Skeletal muscle tissue (tissue), 4 donors: ENCODE results near the gene PLA2G7. TPM values are rescaled to one million over a fixed set of nuclear protein-coding genes. Genes with fewer than 3 reads are reported as not detected.
"Not testable (repeated sequence)": the region's sequence is repeated elsewhere in the genome, so short reads cannot be mapped to it uniquely, and the experiment has no call there.

ENCODE experiments used
- H3K27ac ChIP-seq: one replicate; pipeline ENCODE4 v1.7.0; 2013; ENCODE audit warnings: mild to moderate bottlenecking, low read depth, low read length, inconsistent platforms
- H3K27me3 ChIP-seq, 3 donors: one replicate each; pipeline ENCODE4 v1.7.0; 2013; ENCODE audit warnings: low read length in 3 of 3; ENCODE audit not compliant: control insufficient read depth in 3 of 3, insufficient read depth in 3 of 3
- H3K36me3 ChIP-seq, 3 donors: one replicate each; pipeline ENCODE4 v1.7.0; 2013; ENCODE audit warnings: low read length in 3 of 3; ENCODE audit not compliant: control insufficient read depth in 3 of 3, insufficient read depth in 3 of 3
- H3K4me1 ChIP-seq, 3 donors: one replicate each; pipeline ENCODE4 v1.7.0; 2013; ENCODE audit warnings: low read length in 3 of 3, mild to moderate bottlenecking in 3 of 3; ENCODE audit not compliant: control insufficient read depth in 3 of 3, insufficient read depth in 3 of 3
- H3K4me3 ChIP-seq, 3 donors: one replicate each; pipeline ENCODE4 v1.7.0; 2013; ENCODE audit warnings: low read length in 3 of 3
- H3K9ac ChIP-seq, 3 donors: one replicate each; pipeline ENCODE4 v1.7.0; 2013; ENCODE audit warnings: low read length in 3 of 3, mild to moderate bottlenecking in 3 of 3, moderate library complexity in 2 of 3, low read depth in 1 of 3
- H3K9me3 ChIP-seq, 3 donors: one replicate each; pipeline ENCODE4 v1.7.0; 2013; ENCODE audit warnings: low read length in 3 of 3; ENCODE audit not compliant: control insufficient read depth in 3 of 3
- total RNA-seq: library from RNA; depleted of rRNA; stranded (reverse); fragments of >200 nt; gene quantifications from one replicate; pipeline ENCODE4 v1.2.3, GENCODE V29; 2014
- donor health status: Osteomylitis.

Gene PLA2G7
- total RNA-seq, result 1.6 TPM

GRCh38 chr6:46734867-46735719 is at the start of gene PLA2G7:
TSS of gene PLA2G7 (minus strand) at chr6:46735375. CDS start at chr6:46722891, 12,484 bp downstream.
- H3K27ac ChIP-seq, result no peak within 1 kb of the TSS
- peak within 1 kb of the TSS in 2 of 3 donors; percentile 28 to 76 for H3K9ac ChIP-seq
- H3K36me3 ChIP-seq, result no peaks in the 10 kb centered on the region
- no peaks in the 10 kb centered on the region for H3K9me3 ChIP-seq
- H3K4me3 ChIP-seq, result peak within 1 kb of the TSS; percentile 65 to 70 (median 67)
- H3K27me3 ChIP-seq, result peaks cover 3 to 17% (median 6%) of the 10 kb centered on the region in 3 donors
- H3K4me1 ChIP-seq, result peaks cover 5 to 6% (median 6%) of the 10 kb centered on the region in 3 donors

- H3K9ac ChIP-seq, result no peak overlapping the region
- no peak overlapping the region for H3K27ac ChIP-seq
- H3K4me1 ChIP-seq, result no peaks in the 10 kb centered on the region
- H3K36me3 ChIP-seq, result no peaks in the 10 kb centered on the region
- no peaks in the 10 kb centered on the region for H3K27me3 ChIP-seq
- no peak overlapping the region for H3K4me3 ChIP-seq
- no peaks in the 10 kb centered on the region for H3K9me3 ChIP-seq
Observed at GRCh38 chr6:46784535-46784934, 49.4 kb upstream of the PLA2G7 start.

GRCh38 chr6:46781478-46782378 is 46.6 kb upstream of the PLA2G7 start:
- no peak overlapping the region for H3K9ac ChIP-seq
- no peak overlapping the region for H3K4me3 ChIP-seq
- H3K36me3 ChIP-seq, result no peaks in the 10 kb centered on the region
- no peaks in the 10 kb centered on the region for H3K4me1 ChIP-seq
- H3K9me3 ChIP-seq, result no peaks in the 10 kb centered on the region
- no peaks in the 10 kb centered on the region for H3K27me3 ChIP-seq
- H3K27ac ChIP-seq, result no peak overlapping the region

GRCh38 chr6:46777476-46778346 is 42.5 kb upstream of the PLA2G7 start:
- peaks cover 0 to 2% (median 0%) of the 10 kb centered on the region in 3 donors for H3K9me3 ChIP-seq
- peaks cover 2 to 10% (median 7%) of the 10 kb centered on the region in 3 donors for H3K4me1 ChIP-seq
- no peak overlapping the region for H3K4me3 ChIP-seq
- H3K27ac ChIP-seq, result no peak overlapping the region
- H3K9ac ChIP-seq, result no peak overlapping the region
- H3K36me3 ChIP-seq, result no peaks in the 10 kb centered on the region
- no peaks in the 10 kb centered on the region for H3K27me3 ChIP-seq

- Histone ChIP-seq H3K4me3 (no peak overlapping the region), H3K9ac (no peak overlapping the region), H3K4me1 (peaks cover 5 to 15% (median 11%) of the 10 kb centered on the region in 3 donors), H3K36me3 (no peaks in the 10 kb centered on the region), H3K27me3 (no peaks in the 10 kb centered on the region), H3K27ac (no peak overlapping the region), H3K9me3 (peaks cover 0 to 2% (median 0%) of the 10 kb centered on the region in 3 donors)
Observed at GRCh38 chr6:46776070-46776712, 41.0 kb upstream of the PLA2G7 start.

GRCh38 chr6:46774736-46775135 is 39.6 kb upstream of the PLA2G7 start:
- peaks cover 5 to 15% (median 11%) of the 10 kb centered on the region in 3 donors for H3K4me1 ChIP-seq
- H3K9me3 ChIP-seq, H3K27ac ChIP-seq, H3K27me3 ChIP-seq, H3K36me3 ChIP-seq, H3K9ac ChIP-seq, H3K4me3 ChIP-seq: not testable (repeated sequence)

- Histone ChIP-seq H3K9ac (no peak overlapping the region), H3K36me3 (no peaks in the 10 kb centered on the region), H3K27me3 (no peaks in the 10 kb centered on the region), H3K9me3 (peaks cover 0 to 2% (median 0%) of the 10 kb centered on the region in 3 donors), H3K4me3 (no peak overlapping the region), H3K27ac (peak overlapping the region; percentile 36), H3K4me1 (peaks cover 5 to 15% (median 11%) of the 10 kb centered on the region in 3 donors)
Observed at GRCh38 chr6:46773201-46773855, 38.2 kb upstream of the PLA2G7 start.

- peaks cover 0 to 2% (median 0%) of the 10 kb centered on the region in 3 donors for H3K9me3 ChIP-seq
- H3K27ac ChIP-seq, result peak overlapping the region; percentile 66
- H3K4me3 ChIP-seq, result no peak overlapping the region
- H3K36me3 ChIP-seq, result no peaks in the 10 kb centered on the region
- H3K27me3 ChIP-seq, result no peaks in the 10 kb centered on the region
- H3K4me1 ChIP-seq, result peaks cover 5 to 15% (median 11%) of the 10 kb centered on the region in 3 donors
- no peak overlapping the region for H3K9ac ChIP-seq
Observed at GRCh38 chr6:46772762-46773161, 37.6 kb upstream of the PLA2G7 start.
